ENCODE measurements around the gene ATP5MK. TPM values are rescaled to one million over a fixed set of nuclear protein-coding genes. Genes with fewer than 3 reads are reported as not detected.

Gene ATP5MK
- polyA plus RNA-seq, 1 of the 3 experiments (the other 2 are of a cell fraction): 408 TPM

- TF ChIP-seq REST (IDR thresholded peaks at IDR 0.05; ENCODE audit: low read depth, low read length) (no peak), ZBTB33 (IDR thresholded peaks at IDR 0.05; ENCODE audit: borderline replicate concordance, low read depth) (peak; percentile 71; the same call in 1 of the 2 replicates), POLR2AphosphoS5 (IDR thresholded peaks at IDR 0.05; ENCODE audit: low read depth, low read length) (peak; percentile 55), EP300 (IDR thresholded peaks at IDR 0.05; ENCODE audit: borderline replicate concordance in 1 of 2, low read depth in 1 of 2, low read length in 1 of 2) (0 out of 4 replicates have a peak, but pooled peaks of 1 of the 2 experiments have one; percentile 15)
Observed at GRCh38 chr10:103350517-103351260, 45.6 kb downstream of the ATP5MK start, which contains the start of gene PCGF6 (continued).

GRCh38 chr10:103350175-103350516, 46.1 kb downstream of the ATP5MK start:
- POLR2A ChIA-PET: interaction anchor here (1.0 to 1.2 kb wide), 2 partner anchors 46 to 73 kb away, joined by 3 to 6 read pairs; partner anchors contain the start of genes ATP5MK and PDCD11
- no peaks in the 10 kb centered on the region for H3K27me3 ChIP-seq (ENCODE audit: insufficient read depth)
- no peaks in the 10 kb centered on the region for H3K9me2 ChIP-seq
- no peaks in the 10 kb centered on the region for H4K20me1 ChIP-seq (ENCODE audit: insufficient read depth)
- H3K4me1 ChIP-seq (ENCODE audit: control insufficient read depth in 1 of 2, insufficient read depth in 2 of 2, low read depth in 1 of 2, low read length in 1 of 2): no peaks in the 10 kb centered on the region; a peak in 1 of 4 replicates
- peaks cover 15 to 31% of the 10 kb centered on the region in 2 experiments for H3K36me3 ChIP-seq (replicated peaks in 1 of 2; ENCODE audit: control insufficient read depth in 1 of 2, insufficient read depth in 2 of 2, low read length in 1 of 2)
- H3F3A ChIP-seq (replicated peaks; ENCODE audit: insufficient read depth): peaks cover 14% of the 10 kb centered on the region
- H3K4me2 ChIP-seq: peak overlapping the region; percentile 93
- peak overlapping the region; percentile 91; the same call in 1 of the 2 replicates for H2AFZ ChIP-seq (ENCODE audit: low read depth)
- 28% methylated on average over 15 of the region's 16 CpGs for WGBS (ENCODE audit: low lambda C conversion rate)
- DNase-seq: no peak
- TF ChIP-seq SMC3 (IDR thresholded peaks at IDR 0.05; ENCODE audit: low read depth, low read length) (no peak), CHD2 (IDR thresholded peaks at IDR 0.05; ENCODE audit: low read length, partially characterized antibody) (no peak), FOXM1 (IDR thresholded peaks at IDR 0.05; ENCODE audit: low read depth) (no peak), RXRA (IDR thresholded peaks at IDR 0.05; ENCODE audit: borderline replicate concordance, low read depth) (no peak)
- H3K9me3 ChIP-seq: no peaks in the 10 kb centered on the region
- peaks cover 31% of the 10 kb centered on the region for H3K79me2 ChIP-seq (ENCODE audit: insufficient read depth)
- peak overlapping the region; percentile 64 to 71 for H3K27ac ChIP-seq (ENCODE audit: low read depth in 2 of 2, low read length in 1 of 2)
- H3K4me3 ChIP-seq (ENCODE audit: low read depth in 2 of 2, low read length in 1 of 2): peak overlapping the region; percentile 64 to 89
- CTCF ChIA-PET: interaction anchor here (1.7 to 2.3 kb wide), 2 partner anchors 16 to 18 kb away, joined by 4 to 12 read pairs; partner anchors contain the start of gene TAF5
- H3K9ac ChIP-seq: peak overlapping the region; percentile 83

Other genes with a start within 250 kb of the ATP5MK start
- gene NT5C2, start 203.2 kb downstream of the ATP5MK start, polyA plus RNA-seq (2012; rRNA removed): 29.6 and 45.4 TPM in 2 replicates
- 0.08 TPM in 1 of 2 replicates, not detected in the other for gene RPEL1, start 150.6 kb downstream of the ATP5MK start, polyA plus RNA-seq (2012; rRNA removed)
- gene INA, start 119.3 kb downstream of the ATP5MK start, polyA plus RNA-seq (2012; rRNA removed): 4.8 and 5.4 TPM in 2 replicates
- gene PCGF6, start 45.3 kb downstream of the ATP5MK start, polyA plus RNA-seq (2012; rRNA removed): 5.1 and 5.3 TPM in 2 replicates
- 1.3 and 1.4 TPM in 2 replicates for gene TAF5, start 28.5 kb downstream of the ATP5MK start, polyA plus RNA-seq (2012; rRNA removed)
- 29.8 and 39.9 TPM in 2 replicates for gene PDCD11, start 151 bp upstream of the ATP5MK start, polyA plus RNA-seq (2012; rRNA removed)
- gene CALHM2, start 55.9 kb upstream of the ATP5MK start, polyA plus RNA-seq (2012; rRNA removed): 0.10 and 0.23 TPM in 2 replicates
- gene CALHM1, start 62.4 kb upstream of the ATP5MK start, polyA plus RNA-seq (2012; rRNA removed): not detected in 2 replicates
- not detected in 2 replicates for gene CALHM3, start 82.8 kb upstream of the ATP5MK start, polyA plus RNA-seq (2012; rRNA removed)
- gene NEURL1, start 97.2 kb upstream of the ATP5MK start, polyA plus RNA-seq (2012; rRNA removed): 0.05 and 0.19 TPM in 2 replicates